ENCODE data around the gene NPPA. TPM values are rescaled to one million over a fixed set of nuclear protein-coding genes. Genes with fewer than 3 reads are reported as not detected.

Gene NPPA
- total and polyA plus RNA-seq, 12 donors = 0.17 to 2.7 TPM; not detected in 10

GRCh38 chr1:11833497-11833896, 14.1 kb downstream of the NPPA start:
- WGBS, 4 donors = 84 to 91% (median 88%) methylated on average over 6 to 8 of the region's 8 CpGs
- Histone ChIP-seq H3K27ac (no peak overlapping the region), H3K27me3 (no peaks in the 10 kb centered on the region), H3K36me3 (replicated peaks in 1 of 2) (peaks cover 0 to 95% of the 10 kb centered on the region in 2 donors), H3K4me3 (no peak overlapping the region), H3K4me1 (replicated peaks in 1 of 2) (no peaks in the 10 kb centered on the region), H3K9me3 (replicated peaks in 1 of 3) (no peaks in the 10 kb centered on the region)
- TF ChIP-seq POLR2A (IDR thresholded peaks at IDR 0.05) = no peak
- TF ChIP-seq CTCF (IDR thresholded peaks at IDR 0.05) = no peak
- no peak for DNase-seq
- intact Hi-C loops (cut with DNase I) = no loop called here

GRCh38 chr1:11831945-11832725, 15.4 kb downstream of the NPPA start:
- intact Hi-C loops (cut with DNase I) = no loop called here
- DNase-seq = no peak
- no peak for TF ChIP-seq POLR2A (IDR thresholded peaks at IDR 0.05)
- TF ChIP-seq CTCF (IDR thresholded peaks at IDR 0.05) = no peak
- Histone ChIP-seq H3K27me3 (no peaks in the 10 kb centered on the region), H3K27ac (no peak overlapping the region), H3K9me3 (replicated peaks in 1 of 3) (no peaks in the 10 kb centered on the region), H3K4me3 (no peak overlapping the region), H3K4me1 (replicated peaks in 1 of 2) (no peaks in the 10 kb centered on the region), H3K36me3 (replicated peaks in 1 of 2) (peaks cover 0 to 95% of the 10 kb centered on the region in 2 donors)
- WGBS, 4 donors = 82 to 90% (median 89%) methylated on average over 9 of the region's 9 CpGs

GRCh38 chr1:11828511-11828910, 19.1 kb downstream of the NPPA start:
- no peaks in the 10 kb centered on the region for H3K4me1 ChIP-seq (replicated peaks in 1 of 2)
- TF ChIP-seq CTCF (IDR thresholded peaks at IDR 0.05) (no peak), POLR2A (IDR thresholded peaks at IDR 0.05) (no peak)
- intact Hi-C loops (cut with DNase I) = no loop called here
- no peak overlapping the region for H3K27ac ChIP-seq
- no peak overlapping the region for H3K4me3 ChIP-seq
- WGBS, 4 donors = 88 to 92% (median 90%) methylated on average over 19 of the region's 19 CpGs
- DNase-seq = no peak
- H3K27me3 ChIP-seq = no peaks in the 10 kb centered on the region
- peaks cover 0 to 95% of the 10 kb centered on the region in 2 donors for H3K36me3 ChIP-seq (replicated peaks in 1 of 2)
- no peaks in the 10 kb centered on the region for H3K9me3 ChIP-seq (replicated peaks in 1 of 3)

GRCh38 chr1:11826946-11827345, 20.6 kb downstream of the NPPA start:
- intact Hi-C loops (cut with DNase I) = no loop called here
- Histone ChIP-seq H3K36me3 (replicated peaks in 1 of 2) (peaks cover 0 to 94% of the 10 kb centered on the region in 2 donors), H3K4me1 (replicated peaks in 1 of 2) (no peaks in the 10 kb centered on the region), H3K4me3 (no peak overlapping the region), H3K27ac (no peak overlapping the region), H3K9me3 (replicated peaks in 1 of 3) (no peaks in the 10 kb centered on the region), H3K27me3 (no peaks in the 10 kb centered on the region)
- 88 to 95% (median 91%) methylated on average over 5 to 9 of the region's 9 CpGs for WGBS, 4 donors
- no peak for DNase-seq
- no peak for TF ChIP-seq CTCF (IDR thresholded peaks at IDR 0.05)
- TF ChIP-seq POLR2A (IDR thresholded peaks at IDR 0.05) = no peak

Measured in adrenal gland (tissue), 12 donors.